Measurements from ENCODE around the gene RHOBTB3.

Gene RHOBTB3

GRCh38 chr5:95733107-95733665 lies 2.0 kb downstream of the RHOBTB3 start:
- no peak for DNase-seq

GRCh38 chr5:95734187-95734586 lies 3.1 kb downstream of the RHOBTB3 start:
- no peak for DNase-seq

- DNase-seq = no peak
Observed at GRCh38 chr5:95734906-95735305, 3.8 kb downstream of the RHOBTB3 start.

- no peak for DNase-seq
Observed at GRCh38 chr5:95735406-95735805, 4.3 kb downstream of the RHOBTB3 start.

DNA sequence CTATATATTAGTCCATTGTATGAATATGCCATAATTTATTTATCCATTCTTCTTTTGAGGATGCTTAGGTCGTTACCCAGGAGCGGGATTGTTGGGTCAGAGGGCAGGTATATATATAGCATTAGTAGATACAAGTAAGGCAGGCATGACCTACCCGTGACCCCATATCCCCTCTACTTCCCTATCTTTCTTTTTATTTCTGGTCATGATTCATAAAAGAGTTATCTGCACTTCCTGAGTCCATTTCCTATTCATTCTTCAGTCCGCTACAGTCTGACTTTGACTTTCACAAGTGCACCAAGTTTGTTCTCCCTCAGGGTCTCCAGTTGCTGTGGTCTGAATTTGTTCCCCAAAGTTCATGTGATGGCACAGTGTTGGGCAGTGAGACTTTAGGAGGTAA lies 6.9 kb downstream of the RHOBTB3 start:
- DNase-seq = no peak

GRCh38 chr5:95738834-95739233 lies 7.7 kb downstream of the RHOBTB3 start:
- DNase-seq = no peak

DNA sequence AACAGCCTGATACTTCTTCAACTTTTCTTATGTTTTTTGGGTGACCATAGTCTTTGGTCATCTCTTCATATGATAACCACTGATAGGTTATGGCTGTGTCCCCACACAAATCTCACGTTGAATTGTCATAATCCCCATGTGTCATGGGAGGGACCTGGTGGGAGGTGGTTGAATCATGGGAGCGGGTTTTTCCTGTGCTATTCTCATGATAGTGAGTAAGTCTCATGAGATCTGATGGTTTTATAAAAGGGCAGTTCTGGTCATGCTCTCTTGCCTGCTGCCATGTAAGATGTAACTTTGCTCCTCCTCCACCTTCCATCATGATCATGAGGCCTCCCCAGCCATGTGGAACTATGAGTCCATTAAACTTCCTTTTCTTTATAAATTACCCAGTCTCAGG lies 8.7 kb downstream of the RHOBTB3 start:
- DNase-seq = no peak

GRCh38 chr5:95741458-95741857 lies 10.3 kb downstream of the RHOBTB3 start:
- DNase-seq = no peak

DNA sequence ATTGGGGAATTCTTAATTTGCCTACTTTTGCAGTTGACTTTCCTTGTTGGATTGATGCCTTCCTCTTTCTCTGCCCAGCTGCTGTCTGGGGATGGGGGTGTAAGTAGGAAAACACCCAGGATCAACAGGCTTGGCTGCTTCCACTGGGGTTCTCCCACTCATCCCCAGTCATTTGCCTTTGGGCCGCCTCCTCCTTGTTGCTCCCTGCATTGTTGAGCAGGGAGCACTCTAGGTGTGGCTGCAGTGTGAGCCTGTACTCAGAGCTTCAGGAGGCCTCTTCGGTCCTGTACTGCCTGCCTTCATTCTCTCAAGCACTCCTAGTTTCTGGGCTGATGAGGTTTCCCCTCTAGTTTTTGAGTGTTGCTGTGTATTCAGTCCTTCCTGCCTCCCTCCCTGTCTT lies 12.1 kb downstream of the RHOBTB3 start:
- no peak for DNase-seq

- no peak for DNase-seq
Observed at GRCh38 chr5:95743877-95744276, 12.7 kb downstream of the RHOBTB3 start.

DNA sequence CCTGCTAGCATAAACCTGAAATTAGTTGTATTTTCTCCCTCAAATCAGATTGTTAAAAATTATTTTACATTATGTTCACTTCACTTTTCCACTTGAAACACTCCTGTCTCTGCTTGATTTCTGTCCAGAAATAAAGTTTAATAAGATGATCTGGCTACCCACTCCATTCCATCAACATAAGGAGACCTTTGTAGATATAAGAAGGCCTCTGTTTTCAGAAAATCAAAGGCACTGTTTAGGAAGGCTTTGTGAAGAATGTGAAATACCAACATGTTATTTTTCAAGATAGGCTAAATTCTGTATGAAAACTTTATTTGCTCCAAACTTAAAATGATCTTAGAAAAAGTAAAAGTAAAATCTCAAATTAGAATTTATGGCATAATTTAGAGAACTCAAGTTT lies 15.1 kb downstream of the RHOBTB3 start:
- no peak for DNase-seq

DNA sequence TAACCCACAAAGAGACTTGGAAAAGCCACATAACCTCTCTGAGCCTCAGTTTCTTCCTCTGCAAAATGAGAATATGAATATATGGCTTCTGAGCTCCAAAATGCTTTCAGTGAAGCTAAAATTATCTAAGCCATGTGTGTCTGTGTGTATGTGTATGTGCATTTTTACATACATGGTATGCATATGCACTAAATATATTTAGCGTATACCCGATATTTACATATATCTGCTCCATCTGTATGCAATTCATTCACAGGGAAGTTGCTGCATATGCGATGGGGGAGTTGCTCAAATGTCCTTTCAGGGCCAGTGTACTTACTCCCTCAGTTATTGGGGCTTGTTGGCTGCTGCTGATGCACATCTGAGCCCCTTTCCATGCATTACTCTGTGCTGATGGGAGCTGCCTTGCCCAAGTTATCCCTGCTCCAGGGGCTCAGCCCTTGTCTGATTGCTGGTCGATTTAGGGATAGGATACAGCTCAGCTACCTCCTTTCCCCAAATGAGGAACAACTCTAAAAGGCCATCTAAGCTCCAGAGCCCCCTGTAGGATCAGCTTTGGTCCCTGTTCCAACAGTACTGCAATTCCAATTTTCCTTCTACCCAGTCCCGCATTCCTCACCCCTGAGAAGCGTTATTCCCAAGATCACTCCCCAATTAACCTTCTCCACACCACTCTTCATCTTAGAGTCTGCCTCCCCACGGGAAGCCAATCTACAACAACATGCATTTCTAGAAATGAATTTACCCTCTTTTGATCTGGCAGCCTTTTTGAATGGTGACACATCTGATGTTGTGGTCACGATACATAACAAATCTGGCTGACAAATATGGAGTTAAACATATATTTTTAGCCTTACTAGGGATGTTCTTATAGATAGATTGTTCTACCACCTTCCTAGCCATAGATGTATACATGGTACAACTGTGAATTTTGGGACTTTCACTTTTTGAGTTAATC lies 15.9 kb downstream of the RHOBTB3 start:
- DNase-seq = no peak

DNA sequence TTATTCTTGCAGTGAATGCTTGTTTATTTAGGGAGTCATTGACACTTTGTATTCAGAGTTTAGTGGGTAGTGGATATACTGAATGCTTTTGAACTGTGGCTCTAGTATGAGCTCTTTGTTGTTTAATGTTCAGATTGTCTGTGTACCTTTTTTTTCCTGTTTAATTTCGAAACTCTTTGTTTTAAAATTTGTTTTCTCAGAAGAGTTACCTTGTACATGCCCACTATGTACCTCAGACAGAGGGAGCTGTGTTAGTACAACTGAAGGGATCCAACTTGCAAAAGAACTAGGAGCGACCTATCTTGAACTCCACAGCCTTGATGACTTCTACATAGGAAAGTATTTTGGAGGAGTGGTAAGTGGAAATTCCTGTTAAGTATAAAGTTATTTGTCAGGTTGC lies 17.0 kb downstream of the RHOBTB3 start:
- DNase-seq = no peak

DNA sequence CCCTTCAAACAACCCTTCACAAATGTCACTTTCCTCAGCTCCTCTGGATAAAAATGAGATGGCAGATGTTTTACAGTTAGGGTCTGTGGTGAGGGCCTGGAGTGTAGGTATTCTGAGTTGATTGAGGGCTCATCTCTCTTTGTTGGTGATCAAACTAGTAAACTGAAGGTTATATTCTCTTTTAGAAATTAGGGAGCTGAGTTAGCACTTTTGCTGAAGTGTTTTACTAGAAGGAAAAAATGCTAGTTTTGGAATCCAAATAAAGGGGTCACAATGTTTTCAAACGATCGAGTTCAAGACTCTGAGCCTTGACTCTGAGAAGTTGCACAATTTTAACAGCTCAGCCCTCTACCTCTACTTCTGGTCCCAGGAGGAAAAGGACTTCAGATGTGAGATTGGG lies 23.4 kb downstream of the RHOBTB3 start:
- no peak for DNase-seq

DNA sequence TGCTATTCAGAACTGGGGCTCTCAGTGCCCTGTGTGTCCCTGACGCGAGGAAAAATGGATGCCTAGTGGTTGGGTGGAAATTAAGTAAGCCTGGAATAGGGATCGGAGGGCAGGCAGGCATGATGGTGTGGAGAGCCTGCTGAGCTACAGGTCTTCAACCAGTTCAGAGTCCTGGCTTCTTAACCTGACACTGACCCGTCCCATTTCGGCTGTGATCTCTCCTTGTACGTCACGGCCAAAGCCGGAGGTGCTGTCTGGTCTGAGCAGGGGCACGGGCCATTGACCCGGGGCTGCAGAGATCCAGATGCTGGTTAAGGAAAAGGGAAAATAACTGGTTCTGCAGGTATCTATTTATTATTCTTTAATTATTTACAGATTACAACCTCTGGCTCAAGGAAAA lies 27.9 kb downstream of the RHOBTB3 start:
- DNase-seq = no peak

DNA sequence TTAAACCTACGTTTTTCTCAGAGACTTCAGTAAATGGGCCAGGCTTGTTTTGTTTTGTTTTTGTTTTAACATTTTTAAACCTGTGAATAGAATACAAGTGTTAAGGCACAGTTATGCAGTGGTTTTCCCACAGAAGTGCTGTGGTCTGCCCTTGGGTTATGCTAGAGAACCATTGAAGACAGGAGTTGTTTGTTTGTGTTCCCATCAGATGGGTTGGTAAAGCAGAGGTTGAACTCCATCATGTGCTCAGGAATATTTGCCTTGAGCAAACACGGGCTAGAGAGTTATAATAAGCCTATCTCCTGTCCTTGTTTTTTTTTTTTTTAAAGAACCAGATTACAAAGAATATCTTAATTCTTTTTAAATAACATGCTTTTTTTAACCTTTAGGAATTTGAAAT lies 28.5 kb downstream of the RHOBTB3 start:
- DNase-seq = no peak

DNA sequence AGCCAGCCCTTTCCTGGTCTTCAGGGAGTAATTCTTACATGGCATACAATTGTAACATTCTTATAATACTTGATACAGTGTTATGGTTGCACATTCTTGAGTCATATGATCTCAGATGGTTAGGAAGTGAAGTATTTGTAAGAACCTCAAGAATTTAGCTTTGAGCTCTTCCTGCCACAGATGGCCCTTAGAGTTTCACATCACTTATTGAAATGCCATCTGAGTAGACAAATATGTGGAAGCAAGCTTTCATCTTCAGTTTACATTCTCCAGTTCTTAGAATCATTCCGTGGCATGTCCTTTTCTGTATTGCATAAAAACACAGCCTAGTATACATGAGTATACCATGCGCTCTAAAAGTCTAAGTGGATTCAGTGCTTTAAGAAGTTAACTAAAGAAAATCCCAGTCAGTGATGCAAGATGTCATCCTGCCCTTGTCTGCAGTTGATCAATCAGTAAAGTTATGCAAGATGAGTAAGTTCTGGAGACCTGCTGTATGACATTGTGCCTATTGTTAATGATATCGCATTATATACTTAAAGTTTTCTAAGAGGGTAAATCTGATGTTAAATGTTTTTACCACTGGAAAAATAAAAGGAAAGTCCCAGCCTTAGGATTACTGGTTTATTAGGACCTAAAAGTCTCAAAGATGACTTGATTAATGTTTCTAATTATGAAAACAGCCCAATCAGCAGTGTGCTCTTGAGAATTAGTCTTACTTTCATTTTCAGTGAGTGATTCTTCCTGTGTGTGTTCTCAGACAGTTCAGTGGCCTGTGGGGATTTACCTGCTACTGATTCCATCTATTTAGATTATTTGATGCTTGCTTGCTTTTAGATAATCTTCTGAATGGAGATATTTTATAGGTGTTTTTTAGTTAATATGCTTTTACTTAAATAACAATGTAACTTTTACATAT lies 29.4 kb downstream of the RHOBTB3 start:
- DNase-seq = no peak

DNA sequence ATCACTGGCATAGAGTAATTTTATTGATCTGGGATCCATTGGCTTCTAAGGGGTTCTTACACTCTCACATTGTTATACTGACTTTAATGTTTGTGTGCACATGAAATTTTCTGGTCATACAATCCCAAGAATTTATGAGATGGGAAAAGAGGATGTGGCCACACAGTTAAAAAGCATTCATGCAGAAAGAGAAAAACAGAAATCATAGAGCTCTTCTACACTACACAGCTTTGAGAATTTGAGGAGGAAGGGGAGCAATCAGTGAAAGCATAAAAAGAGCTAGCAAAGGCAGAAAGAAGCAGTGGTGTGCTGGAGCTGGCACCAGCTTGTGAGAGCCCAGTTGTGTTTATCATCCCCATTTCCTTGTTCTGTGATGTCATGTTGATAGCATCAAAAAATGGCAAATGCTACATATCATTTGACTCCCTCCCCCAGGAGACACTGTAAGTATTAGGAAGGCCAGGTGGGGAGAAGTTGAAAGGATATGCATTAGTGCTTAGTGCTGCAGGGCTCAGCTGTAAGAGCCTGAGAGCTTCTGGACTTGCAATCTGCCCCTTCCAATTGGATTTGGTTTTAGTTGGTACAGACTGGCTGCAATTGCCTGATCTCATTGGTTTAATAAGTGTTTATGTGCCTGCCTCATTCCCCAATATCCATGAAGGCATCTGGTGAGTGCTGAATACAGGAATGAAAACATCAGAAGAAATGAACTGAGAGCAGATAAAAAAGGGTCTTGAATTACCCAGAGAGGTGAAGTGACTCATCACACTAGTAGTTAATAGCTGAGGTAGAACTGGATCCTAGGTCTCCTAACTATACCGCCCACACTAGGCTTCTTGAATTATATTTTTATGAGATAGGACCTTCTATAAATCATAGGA lies 30.9 kb downstream of the RHOBTB3 start:
- no peak for DNase-seq

- no peak for DNase-seq
Observed at GRCh38 chr5:95762652-95763041, 31.5 kb downstream of the RHOBTB3 start.

GRCh38 chr5:95763941-95764340 lies 32.8 kb downstream of the RHOBTB3 start:
- DNase-seq = no peak

DNA sequence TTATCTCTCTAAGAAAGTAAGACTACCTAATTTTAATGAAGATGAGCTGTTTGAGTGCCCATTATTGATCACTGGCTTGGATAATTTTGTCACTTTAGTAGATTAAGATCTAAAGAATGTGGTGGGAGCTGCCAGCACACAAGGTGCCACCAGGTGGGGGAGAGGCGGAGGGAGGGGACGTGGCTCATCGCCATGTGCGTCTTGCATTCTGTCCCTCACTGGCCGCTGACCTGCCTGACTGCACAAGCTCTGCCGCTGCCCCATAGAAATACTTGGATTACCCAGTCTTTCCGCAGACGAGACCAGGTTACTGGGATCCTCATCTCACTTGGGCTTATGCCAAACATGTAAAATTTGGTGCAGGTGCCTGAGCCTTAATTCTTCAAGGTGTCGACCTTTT lies 37.6 kb downstream of the RHOBTB3 start:
- DNase-seq = no peak

Data from GOT3 (cell line).